Neuronal stem cell (in vitro differentiated cells): ENCODE measurements around the gene PTPDC1.
A peak's percentile ranks its signal among the peaks of the same experiment; 100 is the strongest.

Source experiments
- DNase-seq: peaks from one replicate; pipeline ENCODE4 v3.0.0-alpha.2; 2013; ENCODE audit warnings: low spot score
- H2AFZ ChIP-seq: one replicate; pipeline ENCODE4 v1.6.1; 2013; ENCODE audit warnings: mild to moderate bottlenecking, low read length, inconsistent platforms
- H2AK5ac ChIP-seq: 2 replicates; pipeline ENCODE4 v1.6.1; 2013; ENCODE audit warnings: low read depth, mild to moderate bottlenecking, inconsistent platforms, low read length, moderate library complexity, mixed read lengths
- H2BK120ac ChIP-seq: 2 replicates; pipeline ENCODE4 v1.6.1; 2013; ENCODE audit warnings: low read depth, mild to moderate bottlenecking, inconsistent platforms, low read length, moderate library complexity, mixed read lengths
- H2BK12ac ChIP-seq: one replicate; pipeline ENCODE4 v1.6.1; 2013; ENCODE audit warnings: low read length, inconsistent platforms
- H2BK15ac ChIP-seq: 2 replicates; pipeline ENCODE4 v1.6.1; 2013; ENCODE audit warnings: mild to moderate bottlenecking, low read length, inconsistent platforms, mixed read lengths
- H2BK5ac ChIP-seq: one replicate; pipeline ENCODE4 v1.6.1; 2013; ENCODE audit warnings: inconsistent platforms, mild to moderate bottlenecking, low read length, moderate library complexity
- H3K14ac ChIP-seq: one replicate; pipeline ENCODE4 v1.6.1; 2013; ENCODE audit warnings: low read length, inconsistent platforms
- H3K18ac ChIP-seq: 2 replicates; pipeline ENCODE4 v1.6.1; 2013; ENCODE audit warnings: low read length, inconsistent platforms
- H3K23ac ChIP-seq: 2 replicates; pipeline ENCODE4 v1.6.1; 2013; ENCODE audit warnings: low read depth, mild to moderate bottlenecking, mixed read lengths, low read length, inconsistent platforms; ENCODE audit not compliant: poor library complexity
- H3K27ac ChIP-seq: replicated peaks from 3 replicates; pipeline ENCODE4 v1.5.1; 2013; ENCODE audit warnings: low read length, inconsistent platforms
- H3K27me3 ChIP-seq, 3 experiments: 2 replicates each; pipeline ENCODE4 v1.6.1; 2013; ENCODE audit warnings: low read length in 3 of 3, mild to moderate bottlenecking in 2 of 3, inconsistent platforms in 1 of 3, low read depth in 1 of 3, mixed read lengths in 1 of 3, moderate library complexity in 1 of 3; ENCODE audit not compliant: control insufficient read depth in 3 of 3, insufficient read depth in 3 of 3
- H3K36me3 ChIP-seq, 2 donors: replicated peaks in 1 of 2; 2 replicates each; pipeline ENCODE4 v1.6.1; 2013; ENCODE audit warnings: low read length in 2 of 2; ENCODE audit not compliant: control insufficient read depth in 2 of 2, insufficient read depth in 2 of 2
- H3K4ac ChIP-seq: 2 replicates; pipeline ENCODE4 v1.6.1; 2013; ENCODE audit warnings: inconsistent platforms, mild to moderate bottlenecking, low read length, moderate library complexity
- H3K4me1 ChIP-seq, 2 donors: 1 replicate in 1 of 2; 2 replicates in 1 of 2; pipeline ENCODE4 v1.6.1; 2013; ENCODE audit warnings: low read length in 2 of 2, low read depth in 1 of 2; ENCODE audit not compliant: control insufficient read depth in 2 of 2, insufficient read depth in 1 of 2
- H3K4me2 ChIP-seq: one replicate; pipeline ENCODE4 v1.6.1; 2013; ENCODE audit warnings: mild to moderate bottlenecking, low read length, inconsistent platforms; ENCODE audit not compliant: insufficient read depth, poor library complexity, severe bottlenecking
- H3K4me3 ChIP-seq, 2 donors: 2 replicates each; pipeline ENCODE4 v1.5.1; 2013; ENCODE audit warnings: low read length in 2 of 2, mild to moderate bottlenecking in 2 of 2, inconsistent platforms in 1 of 2, moderate library complexity in 1 of 2
- H3K79me1 ChIP-seq: one replicate; pipeline ENCODE4 v1.6.1; 2013; ENCODE audit warnings: low read depth, mild to moderate bottlenecking, inconsistent platforms, low read length, moderate library complexity
- H3K9ac ChIP-seq: one replicate; pipeline ENCODE4 v1.6.1; 2013; ENCODE audit warnings: mild to moderate bottlenecking, low read depth, low read length, inconsistent platforms; ENCODE audit not compliant: poor library complexity
- H3K9me3 ChIP-seq, 2 donors: replicated peaks in 1 of 2; 2 replicates each; pipeline versions ENCODE3 to v1.6.1; 2013; ENCODE audit warnings: low read length in 2 of 2, mild to moderate bottlenecking in 2 of 2, inconsistent platforms in 1 of 2, low read depth in 1 of 2, mixed read lengths in 1 of 2, moderate library complexity in 1 of 2; ENCODE audit not compliant: control insufficient read depth in 2 of 2, insufficient read depth in 1 of 2
- H4K8ac ChIP-seq: one replicate; pipeline ENCODE4 v1.6.1; 2013; ENCODE audit warnings: low read depth, mild to moderate bottlenecking, inconsistent platforms, low read length, moderate library complexity
- H4K91ac ChIP-seq: one replicate; pipeline ENCODE4 v1.6.1; 2013; ENCODE audit warnings: low read length, low read depth, mild to moderate bottlenecking, inconsistent platforms; ENCODE audit not compliant: poor library complexity
- WGBS, 2 donors: extraction: QIAGEN DNeasy Blood & Tissue Kit; methylation state at CpG; one replicate each; pipeline ENCODE4 v1.1.7; 2013; ENCODE audit warnings: missing lambda C conversion rate in 2 of 2, mixed read lengths in 1 of 2; ENCODE audit not compliant: insufficient read length in 2 of 2, insufficient replicate concordance in 1 of 2; ENCODE audit errors: extremely low coverage in 2 of 2; 5-methylcytosine and 5-hydroxymethylcytosine counted together

The PTPDC1 gene

DNA sequence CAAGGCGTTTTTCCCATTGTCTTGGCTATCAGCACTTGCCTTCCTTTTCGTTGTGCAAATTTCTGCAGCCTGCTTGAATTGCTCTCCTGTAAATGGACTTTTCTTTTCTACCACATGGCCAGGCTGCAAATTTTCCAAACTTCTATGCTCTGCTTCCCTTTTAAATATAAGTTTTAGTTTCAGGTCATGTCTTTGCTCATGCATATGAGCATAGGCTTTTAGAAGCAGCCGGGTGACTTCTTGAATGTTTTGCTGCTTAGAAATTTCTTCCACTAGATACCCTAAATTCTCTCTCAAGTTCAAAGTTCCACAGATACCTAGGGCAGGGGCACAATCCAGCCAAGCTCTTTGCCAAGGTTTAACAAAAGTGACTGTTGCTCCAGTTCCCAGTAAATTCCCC lies 22.4 kb upstream of the PTPDC1 start:
- Histone ChIP-seq H2AK5ac (no peak overlapping the region), H3K14ac (no peak overlapping the region), H3K36me3 (no peaks in the 10 kb centered on the region), H4K8ac (no peak overlapping the region), H2BK5ac (no peak overlapping the region), H2AFZ (no peak overlapping the region), H2BK12ac (no peak overlapping the region), H3K4me2 (no peak overlapping the region), H3K27ac (no peak overlapping the region), H3K4ac (no peak overlapping the region), H3K23ac (no peak overlapping the region), H2BK120ac (no peak overlapping the region), H3K27me3 (no peaks in the 10 kb centered on the region), H3K18ac (no peak overlapping the region), H3K79me1 (no peaks in the 10 kb centered on the region), H3K4me1 (no peaks in the 10 kb centered on the region), H3K9me3 (peaks cover 0 to 4% of the 10 kb centered on the region in 2 donors), H3K9ac (no peak overlapping the region), H2BK15ac (no peak overlapping the region), H3K4me3 (no peak overlapping the region), H4K91ac (no peak overlapping the region)
- WGBS, 2 donors: no CpG with 5 or more reads among the region's 3 CpGs
- no peak for DNase-seq

DNA sequence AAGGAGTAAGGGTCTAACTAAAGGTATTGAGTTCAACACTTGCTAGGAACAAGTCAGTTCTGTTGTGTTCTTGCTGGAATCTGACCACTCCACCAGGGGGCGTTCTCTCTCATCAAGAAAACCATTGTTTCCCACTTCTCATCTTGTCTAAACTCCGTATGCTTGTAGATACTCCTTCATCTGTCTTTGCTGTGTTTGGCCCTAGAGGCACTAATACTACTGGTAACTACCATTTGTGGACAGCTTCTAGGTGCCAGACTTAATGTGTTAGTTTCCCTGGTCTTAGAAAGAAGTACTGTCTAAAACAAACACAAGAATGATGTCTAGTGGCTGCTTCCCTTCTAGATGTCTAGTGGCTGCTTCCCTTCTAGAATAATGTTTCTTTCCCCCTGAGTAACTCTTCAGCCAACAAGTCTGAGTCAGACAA lies 18.7 kb upstream of the PTPDC1 start:
- H3K9me3 ChIP-seq: peaks cover 0 to 9% of the 10 kb centered on the region in 2 donors
- H2BK15ac ChIP-seq: no peak overlapping the region
- H3K4me2 ChIP-seq: no peak overlapping the region
- H3K4ac ChIP-seq: no peak overlapping the region
- no peak overlapping the region for H2BK120ac ChIP-seq
- H3K9ac ChIP-seq: no peak overlapping the region
- H4K91ac ChIP-seq: no peak overlapping the region
- no peak overlapping the region for H4K8ac ChIP-seq
- no peak overlapping the region for H2BK12ac ChIP-seq
- peak; percentile 71 for DNase-seq
- H2AFZ ChIP-seq: no peak overlapping the region
- H3K36me3 ChIP-seq: peaks cover 0 to 12% of the 10 kb centered on the region in 2 donors
- H3K23ac ChIP-seq: no peak overlapping the region
- H3K4me3 ChIP-seq: no peak overlapping the region
- no peaks in the 10 kb centered on the region for H3K79me1 ChIP-seq
- H3K18ac ChIP-seq: no peak overlapping the region
- H3K14ac ChIP-seq: no peak overlapping the region
- no peak overlapping the region for H2AK5ac ChIP-seq
- no peak overlapping the region for H3K27ac ChIP-seq
- H3K27me3 ChIP-seq: no peaks in the 10 kb centered on the region
- H3K4me1 ChIP-seq: no peaks in the 10 kb centered on the region
- no CpG with 5 or more reads among the region's 2 CpGs for WGBS, 2 donors
- H2BK5ac ChIP-seq: no peak overlapping the region

DNA sequence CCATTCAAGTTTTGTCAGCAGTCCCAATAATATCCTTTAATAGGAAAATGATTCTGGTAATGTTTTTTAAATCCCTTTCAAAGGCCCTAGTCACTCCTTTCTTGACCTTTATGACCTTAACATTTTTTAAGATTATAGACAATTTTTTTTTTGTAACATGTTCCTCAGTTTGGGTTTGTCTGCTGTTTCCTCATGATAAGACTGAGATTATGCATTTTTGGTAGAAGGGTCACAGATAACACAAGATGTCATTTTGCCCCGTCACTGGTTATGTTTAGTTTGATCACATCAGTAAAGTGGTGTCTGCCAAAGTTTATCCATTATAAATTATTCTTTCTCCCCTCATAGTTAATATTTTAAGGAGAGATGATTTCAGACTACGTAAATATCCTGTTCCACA lies 16.0 kb upstream of the PTPDC1 start:
- no peak overlapping the region for H3K9ac ChIP-seq
- peaks cover 0 to 12% of the 10 kb centered on the region in 2 donors for H3K36me3 ChIP-seq
- H2BK12ac ChIP-seq: no peak overlapping the region
- H3K18ac ChIP-seq: no peak overlapping the region
- no peak overlapping the region for H3K4me3 ChIP-seq
- H2BK120ac ChIP-seq: no peak overlapping the region
- no CpG with 5 or more reads among the region's 2 CpGs for WGBS, 2 donors
- H2AK5ac ChIP-seq: no peak overlapping the region
- H4K91ac ChIP-seq: no peak overlapping the region
- no peak overlapping the region for H2AFZ ChIP-seq
- DNase-seq: no peak
- H3K14ac ChIP-seq: no peak overlapping the region
- no peak overlapping the region for H3K23ac ChIP-seq
- H2BK15ac ChIP-seq: no peak overlapping the region
- no peaks in the 10 kb centered on the region for H3K4me1 ChIP-seq
- no peak overlapping the region for H4K8ac ChIP-seq
- H3K4me2 ChIP-seq: no peak overlapping the region
- H2BK5ac ChIP-seq: no peak overlapping the region
- H3K27me3 ChIP-seq: no peaks in the 10 kb centered on the region
- no peak overlapping the region for H3K4ac ChIP-seq
- no peaks in the 10 kb centered on the region for H3K79me1 ChIP-seq
- H3K27ac ChIP-seq: no peak overlapping the region
- H3K9me3 ChIP-seq: peaks cover 0 to 12% of the 10 kb centered on the region in 2 donors

DNA sequence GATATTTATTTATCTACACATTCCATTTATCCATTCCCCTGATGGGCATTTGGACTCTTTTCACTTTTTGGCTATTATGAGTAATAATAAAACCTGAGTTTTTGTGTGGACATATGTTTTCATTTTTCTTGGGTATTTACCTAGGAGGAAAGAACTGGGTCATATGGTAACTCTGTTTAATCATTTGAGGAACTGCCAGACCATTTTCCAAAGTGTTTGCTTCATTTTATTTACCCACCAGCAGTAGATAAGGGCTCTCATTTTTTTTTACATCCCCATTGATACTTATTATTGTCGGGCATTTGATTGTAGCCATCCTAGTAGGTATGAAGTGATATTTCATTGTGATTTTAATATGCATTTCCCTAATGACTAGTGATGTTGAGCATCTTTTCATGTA lies 7.7 kb upstream of the PTPDC1 start:
- Histone ChIP-seq H2AK5ac (no peak overlapping the region), H3K9me3 (peaks cover 0 to 3% of the 10 kb centered on the region in 2 donors), H4K91ac (no peak overlapping the region), H4K8ac (no peak overlapping the region), H3K18ac (no peak overlapping the region), H3K4me1 (no peaks in the 10 kb centered on the region), H3K27ac (no peak overlapping the region), H3K36me3 (no peaks in the 10 kb centered on the region), H3K79me1 (no peaks in the 10 kb centered on the region), H3K4me2 (no peak overlapping the region), H2BK120ac (no peak overlapping the region), H2BK12ac (no peak overlapping the region), H3K9ac (no peak overlapping the region), H3K23ac (no peak overlapping the region), H3K27me3 (no peaks in the 10 kb centered on the region), H3K4ac (no peak overlapping the region), H2BK15ac (no peak overlapping the region), H3K14ac (no peak overlapping the region), H2BK5ac (no peak overlapping the region), H3K4me3 (no peak overlapping the region), H2AFZ (no peak overlapping the region)
- whole genome bisulfite sequencing, 2 donors: no CpG with 5 or more reads among the region's 1 CpG
- DNase-seq: no peak
